Thyroid gland (tissue), 4 donors: Measurements from ENCODE around the gene MLLT1.

ENCODE experiments used
- CTCF ChIP-seq, 6 experiments: fragments of 200-600 bp in 3 of 6; fragments of 450-650 bp in 3 of 6; sonication (generic) in 3 of 6; IDR thresholded peaks; one replicate each; pipeline ENCODE4 v1.5.1; 2016 to 2019; ENCODE audit warnings: antibody characterized with exemption in 6 of 6, mild to moderate bottlenecking in 2 of 6, inconsistent platforms in 1 of 6, moderate library complexity in 1 of 6
- POLR2A ChIP-seq, 2 donors: fragments of 450-650 bp; IDR thresholded peaks; one replicate each; pipeline ENCODE4 v1.6.1; 2017; ENCODE audit warnings: antibody characterized with exemption in 2 of 2, mild to moderate bottlenecking in 2 of 2, moderate library complexity in 1 of 2

GRCh38 chr19:6241056-6241455, 38.7 kb downstream of the MLLT1 start:
- TF ChIP-seq CTCF (IDR thresholded peaks at IDR 0.05) = no peak
- TF ChIP-seq POLR2A (IDR thresholded peaks at IDR 0.05) = no peak
